Islet precursor cell (in vitro differentiated cells): Measurements from ENCODE around the gene TAS2R1.

Experiments
- DNase-seq: peaks from one replicate; pipeline ENCODE4 v3.0.0-alpha.2; 2018

The TAS2R1 gene

GRCh38 chr5:9630251-9630650 is at the start of gene TAS2R1:
Gene TAS2R1, minus strand, starts transcription at chr5:9630351. Its CDS starts 319 bp downstream, at chr5:9630032.
- no peak for DNase-seq

GRCh38 chr5:9670371-9670770 is 40.2 kb upstream of the TAS2R1 start:
- no peak for DNase-seq

GRCh38 chr5:9667906-9668305 is 37.8 kb upstream of the TAS2R1 start:
- no peak for DNase-seq

GRCh38 chr5:9663891-9664290 is 33.7 kb upstream of the TAS2R1 start:
- DNase-seq, result no peak

GRCh38 chr5:9661316-9662015 is 31.3 kb upstream of the TAS2R1 start:
- DNase-seq, result no peak

- no peak for DNase-seq
These were observed 28.6 kb upstream of the TAS2R1 start for GRCh38 chr5:9658706-9659105.

GRCh38 chr5:9657819-9658218 is 27.7 kb upstream of the TAS2R1 start:
- no peak for DNase-seq

GRCh38 chr5:9655641-9656040 is 25.5 kb upstream of the TAS2R1 start:
- DNase-seq, result no peak

- no peak for DNase-seq
These were observed 24.7 kb upstream of the TAS2R1 start for GRCh38 chr5:9654886-9655285.

- peak; percentile 88 for DNase-seq
These were observed 23.7 kb upstream of the TAS2R1 start for GRCh38 chr5:9653811-9654210.

GRCh38 chr5:9653061-9653460 is 22.9 kb upstream of the TAS2R1 start:
- no peak for DNase-seq

GRCh38 chr5:9652295-9652694 is 22.1 kb upstream of the TAS2R1 start:
- DNase-seq, result no peak

- no peak for DNase-seq
These were observed 16.7 kb upstream of the TAS2R1 start for GRCh38 chr5:9646843-9647242.

GRCh38 chr5:9644630-9645029 is 14.5 kb upstream of the TAS2R1 start:
- no peak for DNase-seq

- no peak for DNase-seq
These were observed 12.5 kb upstream of the TAS2R1 start for GRCh38 chr5:9642621-9643020.

- no peak for DNase-seq
These were observed 11.7 kb upstream of the TAS2R1 start for GRCh38 chr5:9641806-9642355.

- DNase-seq, result no peak
These were observed 2.3 kb upstream of the TAS2R1 start for GRCh38 chr5:9632495-9632894.

- DNase-seq, result no peak
These were observed 2.6 kb downstream of the TAS2R1 start for GRCh38 chr5:9627541-9627940.

GRCh38 chr5:9626955-9627354 is 3.2 kb downstream of the TAS2R1 start:
- no peak for DNase-seq

- DNase-seq, result no peak
These were observed 4.4 kb downstream of the TAS2R1 start for GRCh38 chr5:9625731-9626130.

- DNase-seq, result no peak
These were observed 4.9 kb downstream of the TAS2R1 start for GRCh38 chr5:9625286-9625685.

GRCh38 chr5:9624196-9624947 is 5.8 kb downstream of the TAS2R1 start:
- no peak for DNase-seq

- DNase-seq, result no peak
These were observed 6.5 kb downstream of the TAS2R1 start for GRCh38 chr5:9623661-9624060.

- DNase-seq, result no peak
These were observed 7.2 kb downstream of the TAS2R1 start for GRCh38 chr5:9622971-9623421.
